HG03342 (cell line): Measurements from ENCODE around the gene TOPORS.
"Not testable (repeated sequence)": the region's sequence is repeated elsewhere in the genome, so short reads cannot be mapped to it uniquely, and the experiment has no call there.

ENCODE experiments used
- ATAC-seq: cut with Tn5 transposase; IDR thresholded peaks from one replicate; pipeline ENCODE4 v1.9.1; 2021; ENCODE audit warnings: mild to moderate bottlenecking, moderate library complexity; ENCODE audit not compliant: unreplicated experiment

TOPORS gene

GRCh38 chr9:32566770-32567169 lies 14.4 kb upstream of the TOPORS start:
- ATAC-seq = no peak

- no peak for ATAC-seq
These were observed 13.6 kb upstream of the TOPORS start for GRCh38 chr9:32565967-32566366.

GRCh38 chr9:32558408-32558934 lies 6.1 kb upstream of the TOPORS start:
- ATAC-seq = no peak

GRCh38 chr9:32554591-32554990 lies 2.2 kb upstream of the TOPORS start:
- ATAC-seq = no peak

GRCh38 chr9:32554107-32554506 lies 1.7 kb upstream of the TOPORS start:
- no peak for ATAC-seq

GRCh38 chr9:32551276-32552051 lies 922 bp downstream of the TOPORS start:
- ATAC-seq = peak; percentile 6

- ATAC-seq = peak; percentile 56
These were observed 1.7 kb downstream of the TOPORS start for GRCh38 chr9:32550562-32551275.

- no peak for ATAC-seq
These were observed 2.2 kb downstream of the TOPORS start for GRCh38 chr9:32550150-32550561.

GRCh38 chr9:32548213-32548612 lies 4.2 kb downstream of the TOPORS start:
- ATAC-seq = not testable (repeated sequence)

- no peak for ATAC-seq
These were observed 6.5 kb downstream of the TOPORS start for GRCh38 chr9:32545884-32546283.

- ATAC-seq = no peak
These were observed 9.3 kb downstream of the TOPORS start for GRCh38 chr9:32543047-32543446.

GRCh38 chr9:32533816-32534215 lies 18.6 kb downstream of the TOPORS start:
- ATAC-seq = no peak

- ATAC-seq = no peak
These were observed 19.1 kb downstream of the TOPORS start for GRCh38 chr9:32533336-32533735.

GRCh38 chr9:32526707-32527048 lies 25.7 kb downstream of the TOPORS start:
- ATAC-seq = no peak

- ATAC-seq = peak; percentile 73
These were observed 26.2 kb downstream of the TOPORS start, which contains the start of gene RIGI for GRCh38 chr9:32526041-32526706. Gene RIGI (minus strand): TSS chr9:32526196. CDS start chr9:32526166, 30 bp downstream.

- no peak for ATAC-seq
These were observed 26.7 kb downstream of the TOPORS start for GRCh38 chr9:32525709-32526030.

- ATAC-seq = peak; percentile 17
These were observed 27.3 kb downstream of the TOPORS start for GRCh38 chr9:32524892-32525708.

GRCh38 chr9:32524558-32524891 lies 27.9 kb downstream of the TOPORS start:
- ATAC-seq = not testable (repeated sequence)

GRCh38 chr9:32523910-32524309 lies 28.5 kb downstream of the TOPORS start:
- no peak for ATAC-seq

- ATAC-seq = no peak
These were observed 34.1 kb downstream of the TOPORS start for GRCh38 chr9:32518276-32518675.

GRCh38 chr9:32516241-32516640 lies 36.1 kb downstream of the TOPORS start:
- ATAC-seq = no peak
